T-cell (primary cell): Measurements from ENCODE around the gene PLAU. TPM values are rescaled to one million over a fixed set of nuclear protein-coding genes. Genes with fewer than 3 reads are reported as not detected.

Experiments
- ATAC-seq, 4 experiments: fragments of 200-7000 bp in 3 of 4; fragments of 150-1000 bp in 1 of 4; cut with Tn5 transposase; replicated peaks in 1 of 4; 1 replicate in 3 of 4; 2 replicates in 1 of 4; pipeline ENCODE4 v1.10.0; 2021; ENCODE audit warnings: moderate library complexity in 3 of 4, mild to moderate bottlenecking in 2 of 4, moderate number of reproducible peaks in 1 of 4
- CTCF ChIA-PET, 2 donors: fragments of 300-600 bp; sonication (Branson Sonifier 250); formaldehyde crosslinking; loops; one replicate each; lab custom pipeline; 2022; ENCODE audit warnings: antibody characterized with exemption in 2 of 2; lab: Charles Lee
- POLR2A ChIA-PET, 2 donors: fragments of 300-600 bp; sonication (Branson Sonifier 250); formaldehyde crosslinking; loops; one replicate each; lab custom pipeline; 2022; ENCODE audit warnings: antibody characterized with exemption in 2 of 2; lab: Charles Lee
- DNase-seq, 35 experiments: peaks; one replicate each; pipeline versions ENCODE4 v3.0.0 to v3.0.0-alpha.2; 2013 to 2023
- H3K27ac ChIP-seq: one replicate; pipeline ENCODE4 v1.5.1; 2013; ENCODE audit warnings: low read length
- H3K27me3 ChIP-seq, 2 experiments: replicated peaks in 1 of 2; 1 replicate in 1 of 2; 2 replicates in 1 of 2; pipeline versions ENCODE4 v1.6.1 to v1.7.0; 2013; ENCODE audit warnings: low read length in 1 of 2, mixed read lengths in 1 of 2; ENCODE audit not compliant: control insufficient read depth in 2 of 2, insufficient read depth in 2 of 2; ENCODE audit errors: extremely low read depth in 1 of 2
- H3K36me3 ChIP-seq, 2 donors: 1 replicate in 1 of 2; 2 replicates in 1 of 2; pipeline versions ENCODE4 v1.6.1 to v1.7.0; 2013; ENCODE audit warnings: low read length in 1 of 2; ENCODE audit not compliant: control insufficient read depth in 2 of 2, insufficient read depth in 1 of 2; ENCODE audit errors: extremely low read depth in 1 of 2
- H3K4me1 ChIP-seq, 2 experiments: 1 replicate in 1 of 2; 2 replicates in 1 of 2; pipeline versions ENCODE4 v1.6.1 to v1.7.0; 2013; ENCODE audit warnings: low read length in 2 of 2, mixed read lengths in 1 of 2; ENCODE audit not compliant: insufficient read depth in 2 of 2, control insufficient read depth in 1 of 2; ENCODE audit errors: extremely low read depth in 1 of 2
- H3K4me3 ChIP-seq, 2 donors: 1 replicate in 1 of 2; 2 replicates in 1 of 2; pipeline versions ENCODE4 v1.5.1 to v1.7.0; 2013; ENCODE audit warnings: mild to moderate bottlenecking in 2 of 2, low read length in 1 of 2, moderate library complexity in 1 of 2; ENCODE audit not compliant: control insufficient read depth in 1 of 2; ENCODE audit errors: extremely low read depth in 1 of 2
- H3K9me3 ChIP-seq: 2 replicates; pipeline ENCODE4 v1.7.0; 2013
- H3K27ac Mint-ChIP-seq, 2 donors: one replicate each; pipeline ENCODE4 v1.8.0; 2020 to 2021; ENCODE audit warnings: mild to moderate bottlenecking in 2 of 2, mixed read lengths in 2 of 2
- H3K27me3 Mint-ChIP-seq, 2 donors: one replicate each; pipeline ENCODE4 v1.8.0; 2021 to 2022; ENCODE audit warnings: mixed read lengths in 2 of 2
- H3K36me3 Mint-ChIP-seq: one replicate; pipeline ENCODE4 v1.8.0; 2021; ENCODE audit warnings: mixed read lengths
- H3K4me1 Mint-ChIP-seq, 3 donors: one replicate each; pipeline ENCODE4 v1.8.0; 2020 to 2022; ENCODE audit warnings: mixed read lengths in 3 of 3, mild to moderate bottlenecking in 1 of 3
- H3K4me3 Mint-ChIP-seq, 3 donors: one replicate each; pipeline ENCODE4 v1.8.0; 2020 to 2022; ENCODE audit warnings: mild to moderate bottlenecking in 3 of 3, mixed read lengths in 3 of 3, moderate library complexity in 3 of 3
- H3K9me3 Mint-ChIP-seq, 3 donors: one replicate each; pipeline ENCODE4 v1.8.0; 2020 to 2022; ENCODE audit warnings: mixed read lengths in 3 of 3
- WGBS: methylation state at CpG from one replicate; pipeline ENCODE4 v1.1.5; 2013; ENCODE audit warnings: missing lambda C conversion rate; ENCODE audit not compliant: insufficient coverage; 5-methylcytosine and 5-hydroxymethylcytosine counted together
- total RNA-seq, 35 experiments: library from RNA in 6 of 35; stranded (reverse) in 6 of 35; fragments of 120-200 nt in 1 of 35; gene quantifications; one replicate each; pipeline versions ENCODE4 v1.2.1 to v1.2.4 and lab custom pipeline; 2013 to 2026

PLAU gene
- total RNA-seq, 5 donors from 2014 or later (not counting 1 experiment from before 2014, with no cell fraction given) = 0.63 to 1.1 (median 1.1) TPM; not detected in 2

GRCh38 chr10:73906524-73907447 is 4.1 kb upstream of the PLAU start:
- peaks cover 0 to 35% of the 10 kb centered on the region in 2 experiments for H3K4me1 ChIP-seq
- Mint-ChIP-seq H3K4me1 (peaks cover 26 to 31% (median 30%) of the 10 kb centered on the region in 3 donors), H3K27ac (no peak overlapping the region), H3K9me3 (no peaks in the 10 kb centered on the region), H3K36me3 (no peaks in the 10 kb centered on the region), H3K4me3 (no peak overlapping the region), H3K27me3 (peaks cover 42 to 43% of the 10 kb centered on the region in 2 donors)
- ChIA-PET POLR2A (interaction anchor here (0.6 kb wide), 2 partner anchors 240 to 1419 kb away, joined by 4 read pairs; no protein-coding TSS in a partner anchor), CTCF (interaction anchor here in 1 of 2 donors (0.7 kb wide), 1 partner anchor 97 kb away, joined by 6 read pairs; no protein-coding TSS in a partner anchor)
- H3K4me3 ChIP-seq = no peak overlapping the region
- H3K36me3 ChIP-seq = no peaks in the 10 kb centered on the region
- H3K9me3 ChIP-seq = no peaks in the 10 kb centered on the region
- WGBS = 93% methylated on average over 6 of the region's 8 CpGs
- no peak for DNase-seq
- H3K27ac ChIP-seq = no peak overlapping the region
- peaks cover 0 to 52% of the 10 kb centered on the region in 2 experiments for H3K27me3 ChIP-seq
- no peak for ATAC-seq

- 82% methylated on average over 3 of the region's 6 CpGs for WGBS
- no peaks in the 10 kb centered on the region for H3K36me3 Mint-ChIP-seq
- CTCF ChIA-PET = interaction anchor here (0.6 to 0.9 kb wide), 5 partner anchors 10 to 129 kb away, joined by 3 to 4 read pairs (median 4); no protein-coding TSS in a partner anchor
- H3K4me1 Mint-ChIP-seq = peaks cover 29 to 34% (median 33%) of the 10 kb centered on the region in 3 donors
- POLR2A ChIA-PET = no interaction called here
- no peak for ATAC-seq
- no peak overlapping the region for H3K27ac ChIP-seq
- peak overlapping the region in 1 of 3 donors; percentile 35 for H3K4me3 Mint-ChIP-seq
- peak overlapping the region in 1 of 2 donors; percentile 11 for H3K27ac Mint-ChIP-seq
- H3K9me3 Mint-ChIP-seq = no peaks in the 10 kb centered on the region
- peaks cover 0 to 64% of the 10 kb centered on the region in 2 experiments for H3K27me3 ChIP-seq
- peaks cover 44 to 51% of the 10 kb centered on the region in 2 donors for H3K27me3 Mint-ChIP-seq
- H3K9me3 ChIP-seq = no peaks in the 10 kb centered on the region
- no peaks in the 10 kb centered on the region for H3K36me3 ChIP-seq
- peaks cover 0 to 38% of the 10 kb centered on the region in 2 experiments for H3K4me1 ChIP-seq
- H3K4me3 ChIP-seq = no peak overlapping the region
- DNase-seq = no peak
These were observed 3.0 kb upstream of the PLAU start for GRCh38 chr10:73907841-73908517.

- CTCF ChIA-PET = interaction anchor here (0.6 to 0.9 kb wide), 3 partner anchors 9 to 31 kb away, joined by 3 to 4 read pairs (median 4); no protein-coding TSS in a partner anchor
- ATAC-seq = peak in 3 of 4 experiments; percentile 17 to 52 (median 27)
- 8% methylated on average over 4 of the region's 10 CpGs for WGBS
- peaks cover 54 to 58% of the 10 kb centered on the region in 2 donors for H3K27me3 Mint-ChIP-seq
- Histone ChIP-seq H3K36me3 (no peaks in the 10 kb centered on the region), H3K4me3 (no peak overlapping the region), H3K4me1 (peaks cover 0 to 38% of the 10 kb centered on the region in 2 experiments), H3K27me3 (peaks cover 0 to 73% of the 10 kb centered on the region in 2 experiments), H3K27ac (no peak overlapping the region), H3K9me3 (no peaks in the 10 kb centered on the region)
- no peaks in the 10 kb centered on the region for H3K36me3 Mint-ChIP-seq
- peaks cover 29 to 34% (median 33%) of the 10 kb centered on the region in 3 donors for H3K4me1 Mint-ChIP-seq
- POLR2A ChIA-PET = no interaction called here
- no peak overlapping the region for H3K27ac Mint-ChIP-seq
- peak in 28 of 35 experiments; percentile 10 to 62 (median 27) for DNase-seq
- peak overlapping the region in 2 of 3 donors; percentile 25 to 35 for H3K4me3 Mint-ChIP-seq
- H3K9me3 Mint-ChIP-seq = no peaks in the 10 kb centered on the region
These were observed 1.9 kb upstream of the PLAU start for GRCh38 chr10:73908853-73909539.

GRCh38 chr10:73909540-73910115 is 1.3 kb upstream of the PLAU start:
- CTCF ChIA-PET = no interaction called here
- Mint-ChIP-seq H3K36me3 (no peaks in the 10 kb centered on the region), H3K9me3 (no peaks in the 10 kb centered on the region), H3K4me1 (peaks cover 29 to 34% (median 33%) of the 10 kb centered on the region in 3 donors), H3K27ac (no peak overlapping the region), H3K4me3 (peak overlapping the region; percentile 75 to 86 (median 79)), H3K27me3 (peaks cover 56 to 59% of the 10 kb centered on the region in 2 donors)
- Histone ChIP-seq H3K4me3 (no peak overlapping the region), H3K27me3 (peaks cover 0 to 79% of the 10 kb centered on the region in 2 experiments), H3K4me1 (peaks cover 0 to 38% of the 10 kb centered on the region in 2 experiments), H3K9me3 (no peaks in the 10 kb centered on the region), H3K27ac (no peak overlapping the region), H3K36me3 (no peaks in the 10 kb centered on the region)
- WGBS = 20% methylated on average over 1 of the region's 4 CpGs
- POLR2A ChIA-PET = no interaction called here
- DNase-seq (no peak), ATAC-seq (no peak)

- no peaks in the 10 kb centered on the region for H3K9me3 ChIP-seq
- no peak overlapping the region for H3K27ac ChIP-seq
- Mint-ChIP-seq H3K27me3 (peaks cover 56 to 58% of the 10 kb centered on the region in 2 donors), H3K4me1 (peaks cover 29 to 34% (median 33%) of the 10 kb centered on the region in 3 donors), H3K4me3 (peak overlapping the region; percentile 75 to 86 (median 79)), H3K36me3 (no peaks in the 10 kb centered on the region), H3K27ac (no peak overlapping the region), H3K9me3 (no peaks in the 10 kb centered on the region)
- ChIA-PET CTCF (no interaction called here), POLR2A (no interaction called here)
- H3K27me3 ChIP-seq = peaks cover 0 to 78% of the 10 kb centered on the region in 2 experiments
- no peaks in the 10 kb centered on the region for H3K36me3 ChIP-seq
- DNase-seq = peak in 6 of 35 experiments; percentile 5 to 45 (median 8)
- peaks cover 0 to 38% of the 10 kb centered on the region in 2 experiments for H3K4me1 ChIP-seq
- peak overlapping the region; percentile 33 to 64 for H3K4me3 ChIP-seq
- WGBS = 34% methylated on average over 3 of the region's 9 CpGs
- ATAC-seq = peak; percentile 27 to 59 (median 32)
These were observed 550 bp upstream of the PLAU start for GRCh38 chr10:73910401-73910763.
